Peyer's patch (tissue), 4 donors: Measurements from ENCODE around the gene MLYCD.

ENCODE experiments used
- CTCF ChIP-seq, 6 experiments: fragments of 450-650 bp in 4 of 6; fragments of 200-600 bp in 2 of 6; sonication (generic) in 1 of 6; IDR thresholded peaks; one replicate each; pipeline ENCODE4 v1.5.1; 2017 to 2019; ENCODE audit warnings: antibody characterized with exemption in 6 of 6, mild to moderate bottlenecking in 3 of 6, moderate library complexity in 1 of 6
- POLR2A ChIP-seq, 2 donors: fragments of 450-650 bp; IDR thresholded peaks; one replicate each; pipeline ENCODE4 v1.5.1; 2017; ENCODE audit warnings: antibody characterized with exemption in 2 of 2, mild to moderate bottlenecking in 2 of 2, moderate library complexity in 2 of 2

GRCh38 chr16:83887564-83887963 is 11.4 kb upstream of the MLYCD start:
- TF ChIP-seq CTCF (IDR thresholded peaks at IDR 0.05) (no peak), POLR2A (IDR thresholded peaks at IDR 0.05) (no peak)
